GM21360 (cell line): ENCODE measurements around the gene AP4E1.
"Not testable (repeated sequence)": the region's sequence is repeated elsewhere in the genome, so short reads cannot be mapped to it uniquely, and the experiment has no call there.

ENCODE experiments used
- ATAC-seq: cut with Tn5 transposase; IDR thresholded peaks from one replicate; pipeline ENCODE4 v1.9.1; 2021; ENCODE audit warnings: mild to moderate bottlenecking, moderate library complexity; ENCODE audit not compliant: unreplicated experiment

The AP4E1 gene

DNA sequence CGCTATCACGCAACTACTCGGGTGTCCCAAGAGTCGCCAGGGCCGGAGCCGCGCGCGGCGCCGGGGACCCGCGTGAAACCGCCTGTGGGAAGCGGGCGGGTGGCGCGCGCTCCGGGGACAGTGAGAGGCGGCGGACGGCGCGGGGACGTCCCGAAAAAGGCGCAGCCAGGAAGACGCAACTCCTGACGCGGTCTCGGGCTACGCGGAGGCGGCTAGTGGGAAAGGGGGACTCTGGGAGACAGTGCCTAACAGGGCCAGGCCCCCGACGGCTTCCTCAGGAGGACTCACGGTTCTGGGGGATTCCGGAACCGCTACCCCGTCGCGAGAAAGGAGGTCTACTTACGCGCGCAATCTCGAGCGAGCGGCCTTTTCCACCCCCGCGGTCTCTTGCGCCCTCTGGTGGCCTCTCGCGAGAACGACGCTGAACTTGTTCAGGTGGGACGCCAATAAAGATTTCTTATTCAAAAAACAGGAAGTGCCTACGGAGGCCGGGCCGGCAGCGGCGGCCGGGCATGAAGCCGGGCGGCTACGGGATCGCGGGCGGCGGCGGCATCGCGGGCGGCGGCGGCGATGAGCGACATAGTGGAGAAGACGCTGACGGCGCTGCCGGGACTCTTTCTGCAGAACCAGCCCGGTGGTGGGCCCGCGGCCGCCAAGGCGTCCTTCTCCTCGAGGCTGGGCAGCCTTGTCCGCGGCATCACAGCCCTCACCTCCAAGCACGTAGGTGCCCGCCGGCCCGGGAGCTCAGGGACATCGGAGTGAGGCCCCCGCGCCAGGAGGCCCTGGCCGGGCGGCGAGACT, at the start of gene AP4E1:
Gene AP4E1, plus strand, starts transcription at position 475 of the 801 bp plus-strand sequence. Its CDS starts 96 bp downstream, at position 571.
- ATAC-seq: peak; percentile 42

DNA sequence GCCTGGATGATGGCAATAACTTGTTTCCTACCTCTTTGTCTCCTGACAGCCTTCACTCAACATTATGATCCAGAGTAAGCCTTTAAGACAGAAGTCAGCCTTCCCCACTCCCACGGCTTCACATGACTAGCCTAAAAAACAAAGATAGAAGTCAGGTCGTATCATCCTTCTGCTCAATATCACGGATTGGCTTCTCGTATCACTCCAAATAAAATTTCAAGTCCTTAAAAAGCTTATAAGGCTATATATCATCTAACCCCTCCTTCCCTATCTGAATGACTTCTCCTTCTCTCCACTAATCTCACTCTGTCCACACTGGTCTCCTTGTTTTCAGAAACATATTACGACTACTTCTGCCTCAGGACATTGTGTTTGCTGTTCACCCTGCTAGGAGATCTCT, 47.7 kb upstream of the AP4E1 start:
- no peak for ATAC-seq

DNA sequence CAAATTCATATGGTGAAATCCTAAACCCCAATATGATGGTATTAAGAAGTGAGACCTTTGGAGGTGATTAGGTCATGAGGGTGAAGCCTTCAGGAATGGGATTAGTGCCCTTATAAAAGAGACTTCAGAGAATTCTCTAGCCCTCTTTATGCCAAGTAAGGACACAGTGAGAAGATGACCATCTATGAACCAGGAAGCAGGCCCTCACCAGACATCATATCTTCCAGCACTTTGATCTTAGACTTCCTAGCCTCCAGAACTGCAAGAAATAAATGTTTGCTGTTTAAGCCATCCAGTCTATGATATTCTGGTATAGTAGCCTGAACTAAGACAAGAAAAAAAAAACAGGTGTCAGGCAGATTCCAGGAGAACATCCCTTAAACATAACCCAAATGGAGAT, 45.9 kb upstream of the AP4E1 start:
- no peak for ATAC-seq

DNA sequence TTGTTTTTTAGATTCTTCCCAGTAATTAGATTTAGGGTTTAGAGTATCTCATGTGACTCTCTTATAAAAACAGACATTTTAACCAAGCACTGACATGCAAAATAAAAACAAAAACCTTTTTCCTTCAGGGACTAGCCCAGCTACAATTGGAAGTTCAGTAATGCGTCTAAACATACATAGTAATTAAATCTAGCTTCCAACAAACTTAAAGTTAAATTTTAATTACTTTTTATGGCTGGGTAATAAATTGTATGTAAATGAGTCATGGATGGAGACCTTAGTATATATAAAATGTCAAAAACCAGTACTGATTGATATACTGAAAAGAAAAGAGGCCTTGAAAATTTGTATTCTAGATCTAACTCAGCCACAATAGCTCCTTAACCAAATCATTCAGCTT, 43.6 kb upstream of the AP4E1 start:
- ATAC-seq: no peak

DNA sequence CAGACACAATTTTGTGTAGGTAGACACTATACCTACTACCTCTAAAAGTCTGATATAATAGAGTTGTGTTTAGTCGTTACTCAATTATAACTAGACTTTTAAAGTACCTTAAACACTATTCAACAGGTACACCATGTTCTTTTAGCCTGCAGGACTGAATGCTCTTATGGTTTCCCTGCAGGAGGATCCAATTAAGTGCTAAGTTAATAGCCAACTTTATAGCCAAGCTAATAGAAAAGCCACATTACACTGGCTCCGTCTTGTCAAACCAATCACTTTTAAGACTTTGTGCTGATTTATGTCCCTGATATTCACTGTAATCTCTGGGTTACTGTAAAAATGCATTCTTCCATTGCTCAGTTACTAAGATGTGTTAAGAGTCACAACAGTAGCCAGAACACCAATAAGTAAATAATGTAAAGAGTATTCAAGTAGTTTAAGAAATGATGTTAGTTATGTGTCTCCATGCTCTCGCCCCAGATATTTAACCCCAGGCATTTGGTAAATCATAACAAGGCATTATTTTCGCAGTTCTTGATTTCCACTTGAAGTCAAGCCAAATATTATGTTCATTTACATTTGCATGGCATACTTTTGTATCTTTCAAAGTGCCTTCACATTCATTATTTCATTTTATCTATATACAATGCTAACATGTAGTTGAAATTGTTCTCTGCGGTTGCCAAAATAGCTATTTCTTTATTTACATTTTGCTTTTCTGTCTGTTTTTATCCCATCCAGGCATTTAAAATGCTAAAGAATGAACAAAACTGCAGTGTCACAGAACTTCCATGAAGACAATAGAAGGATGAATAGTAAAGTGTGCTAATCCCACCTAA, 42.7 kb upstream of the AP4E1 start:
- no peak for ATAC-seq

DNA sequence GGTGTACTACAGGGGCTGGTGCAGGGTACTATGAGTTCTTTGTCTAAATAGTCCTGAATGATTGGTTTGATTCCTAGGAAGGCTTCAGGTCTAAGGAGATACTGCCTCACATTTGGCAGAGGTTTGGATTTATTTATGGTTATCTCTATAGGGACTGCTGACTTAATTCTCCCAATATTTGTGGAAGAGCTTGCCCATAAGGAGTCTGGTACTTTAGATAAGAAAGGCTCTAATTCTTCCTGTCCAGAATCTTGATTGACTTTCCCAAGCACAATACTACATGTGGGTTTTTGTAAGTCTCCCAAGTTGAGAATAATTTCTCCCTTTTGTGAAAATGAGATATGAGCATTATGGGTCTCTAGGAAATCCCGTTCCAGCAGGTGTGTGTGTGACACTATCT, 36.7 kb upstream of the AP4E1 start:
- ATAC-seq: no peak

DNA sequence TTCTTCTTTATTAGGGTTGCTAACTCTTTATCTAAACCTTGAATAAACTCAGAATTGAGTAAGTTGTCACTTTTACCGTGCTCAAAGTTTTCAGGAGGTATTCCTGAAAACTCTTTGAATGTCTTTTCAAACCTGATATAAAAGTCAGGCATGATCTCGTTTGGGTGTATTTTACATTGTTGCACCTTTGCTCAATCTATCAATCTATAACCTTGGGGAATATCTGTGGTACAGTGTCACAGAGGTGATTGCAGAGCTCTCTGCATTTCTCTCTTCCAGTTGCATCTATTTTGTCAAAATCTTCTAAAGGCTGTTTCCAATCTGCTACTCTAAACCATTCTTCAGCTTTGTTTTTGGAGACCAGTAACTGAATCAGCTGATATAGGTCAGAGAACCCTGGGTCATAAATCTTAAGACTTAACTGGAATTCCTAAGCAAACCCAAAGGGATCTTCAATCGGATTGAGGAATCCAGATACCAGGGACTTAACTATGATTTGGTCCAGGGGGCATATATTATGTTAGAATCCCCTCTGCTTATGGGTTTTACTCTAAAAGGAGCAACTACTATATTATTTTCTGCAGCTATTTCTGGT, 35.6 kb upstream of the AP4E1 start:
- no peak for ATAC-seq

DNA sequence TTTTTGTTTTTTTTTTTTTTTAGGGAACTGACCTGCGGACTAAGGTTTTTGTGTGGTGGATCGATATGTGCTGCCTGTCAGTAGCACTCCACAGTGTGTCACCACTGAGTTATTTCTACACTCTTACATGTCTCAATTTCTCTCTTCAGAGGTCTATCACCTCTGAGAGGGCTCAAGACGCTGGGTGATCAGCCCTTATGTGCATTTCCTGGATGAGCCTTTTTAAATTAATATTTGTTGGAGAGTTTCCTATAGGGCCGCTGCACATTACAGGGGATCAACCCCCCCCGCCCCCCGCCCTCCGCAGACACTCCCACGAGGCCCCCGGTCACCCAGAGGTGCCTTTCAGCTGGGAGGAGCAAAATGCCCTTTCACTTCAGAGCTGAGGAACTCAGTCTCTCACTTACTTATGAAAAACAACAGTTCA, 34.5 kb upstream of the AP4E1 start:
- ATAC-seq: peak; percentile 57

DNA sequence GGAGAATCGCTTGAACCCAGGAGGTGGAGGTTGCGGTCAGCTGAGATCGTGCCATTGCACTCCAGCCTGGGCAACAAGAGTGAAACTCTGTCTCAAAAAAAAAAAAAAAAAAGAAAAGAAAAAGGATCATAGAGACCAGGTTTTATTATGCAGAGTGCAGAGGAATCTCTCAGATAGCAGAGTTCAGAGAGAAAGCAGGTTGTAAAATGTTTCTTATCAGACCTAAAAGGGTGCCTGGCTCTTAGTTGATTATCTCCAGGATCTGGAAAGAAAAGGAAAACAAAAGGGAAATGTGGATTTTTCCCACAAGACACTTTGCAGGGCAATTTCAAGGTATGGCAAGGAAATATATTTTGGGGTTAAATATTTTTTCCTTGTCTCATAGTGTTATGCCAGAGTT, 33.2 kb upstream of the AP4E1 start:
- not testable (repeated sequence) for ATAC-seq

DNA sequence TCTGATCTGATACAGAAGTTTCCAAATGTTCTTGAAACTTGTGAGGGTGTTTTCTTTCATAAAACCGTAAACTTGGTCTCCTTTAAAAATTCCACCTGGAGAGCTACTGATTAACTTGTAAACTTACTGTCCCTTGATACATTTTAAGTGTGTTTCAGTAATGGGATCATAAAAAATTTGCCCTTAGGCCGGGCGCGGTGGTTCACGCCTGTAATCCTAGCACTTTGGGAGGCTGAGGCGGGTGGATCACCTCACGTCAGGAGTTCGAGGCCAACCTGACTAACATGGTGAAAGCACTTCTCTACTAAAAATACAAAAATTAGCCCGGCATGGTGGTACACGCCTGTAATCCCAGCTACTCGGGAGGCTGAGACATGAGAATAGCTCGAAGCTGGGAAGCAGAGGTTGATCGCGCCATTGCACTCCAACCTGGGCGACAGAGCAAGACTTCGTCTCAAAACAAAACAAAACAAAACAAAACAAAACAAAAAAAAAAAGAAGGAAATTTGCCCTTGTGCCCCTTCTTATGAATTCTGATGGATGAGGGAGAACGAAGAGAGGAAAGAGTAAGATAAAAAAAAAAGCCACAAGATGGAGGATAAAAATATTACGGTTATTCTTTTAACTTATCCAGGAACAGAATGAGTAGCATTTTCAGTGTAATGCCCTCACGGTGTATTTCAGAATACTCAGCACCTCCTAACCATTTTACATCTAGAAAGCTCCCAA, 32.1 kb upstream of the AP4E1 start:
- no peak for ATAC-seq

DNA sequence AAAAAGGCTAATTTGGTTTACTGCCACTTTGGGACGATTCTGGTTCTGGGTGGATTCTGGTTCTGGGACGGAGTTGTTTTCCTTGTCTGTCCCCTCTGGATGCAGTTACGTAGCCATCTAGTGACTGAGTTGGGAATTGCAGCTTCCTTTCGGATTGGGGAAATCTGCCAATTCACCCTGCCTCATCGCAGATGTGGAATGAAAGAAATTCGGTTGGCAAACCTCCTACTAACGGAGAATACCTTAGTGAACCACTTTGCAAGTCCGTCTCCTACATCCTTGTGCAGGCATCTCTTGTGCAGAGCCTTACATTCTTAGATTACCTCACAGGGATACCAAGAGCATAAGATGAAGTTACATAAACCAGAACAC, 31.5 kb upstream of the AP4E1 start:
- no peak for ATAC-seq

DNA sequence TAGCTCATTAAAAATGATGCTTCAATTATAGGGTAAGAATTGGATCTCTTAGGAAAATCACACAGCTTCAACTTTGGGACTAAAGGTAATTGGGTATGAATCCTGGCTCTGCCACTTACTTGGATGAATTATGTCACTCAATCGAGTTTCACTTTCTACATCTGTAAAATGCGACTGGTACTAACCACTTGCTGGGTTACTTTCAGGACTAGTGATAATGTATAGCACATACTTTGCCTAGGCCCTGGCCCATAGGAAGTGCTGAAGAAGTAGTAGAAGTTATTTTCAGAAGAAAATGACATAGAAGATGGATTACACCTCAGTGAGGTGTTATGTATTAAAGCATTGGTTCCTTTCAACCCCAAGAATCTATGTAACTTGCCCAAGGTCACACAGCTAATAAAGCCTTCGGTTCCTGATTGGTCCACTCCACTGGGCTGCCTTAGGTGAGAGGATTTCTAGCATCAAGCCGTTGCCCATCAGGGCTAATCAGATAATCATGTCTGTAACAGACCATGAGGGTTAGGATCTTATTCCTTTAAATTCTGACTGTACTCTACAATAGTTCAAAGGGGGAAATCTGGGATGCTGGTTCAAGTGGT, 29.4 kb upstream of the AP4E1 start:
- ATAC-seq: peak; percentile 54

DNA sequence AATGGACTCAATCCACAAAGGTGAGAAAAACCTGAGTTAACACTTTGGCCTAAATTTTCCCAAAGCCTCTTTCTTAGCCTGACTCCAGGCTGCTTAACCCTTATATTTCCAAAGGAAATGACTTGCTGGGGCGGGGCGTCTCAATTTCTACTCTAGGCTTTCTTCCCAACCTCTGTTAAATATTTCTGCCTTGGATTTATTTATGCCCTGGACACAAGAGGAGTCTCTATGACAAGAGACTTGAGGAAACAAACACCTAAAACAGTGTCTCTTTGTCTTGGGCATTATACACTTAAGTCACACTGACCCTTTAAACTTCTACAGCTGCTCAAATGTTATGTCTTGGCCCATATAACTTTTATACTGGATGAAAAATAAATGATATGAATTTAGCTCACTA, 28.3 kb upstream of the AP4E1 start:
- no peak for ATAC-seq

DNA sequence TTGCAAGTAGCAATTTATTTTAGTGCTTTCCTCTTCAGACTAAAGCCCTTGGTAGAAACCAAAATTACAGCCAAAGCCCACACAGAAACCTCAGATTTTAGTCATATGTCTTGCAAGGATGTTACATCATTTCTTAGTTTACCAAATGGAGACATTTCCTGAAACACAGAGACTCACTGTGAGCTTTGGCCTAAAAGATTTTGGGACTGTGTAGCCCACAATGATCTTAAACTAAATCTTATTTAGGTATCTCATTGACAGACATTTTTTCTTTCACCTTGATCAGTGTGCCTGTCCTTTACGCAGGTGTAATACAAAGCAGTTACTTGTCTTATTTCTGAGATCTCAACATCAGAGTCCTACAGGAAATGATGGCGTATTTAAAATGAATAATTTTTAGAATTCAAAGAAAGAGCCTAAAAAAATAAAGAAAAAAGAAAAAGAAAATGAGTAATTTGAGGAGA, 27.8 kb upstream of the AP4E1 start:
- no peak for ATAC-seq

DNA sequence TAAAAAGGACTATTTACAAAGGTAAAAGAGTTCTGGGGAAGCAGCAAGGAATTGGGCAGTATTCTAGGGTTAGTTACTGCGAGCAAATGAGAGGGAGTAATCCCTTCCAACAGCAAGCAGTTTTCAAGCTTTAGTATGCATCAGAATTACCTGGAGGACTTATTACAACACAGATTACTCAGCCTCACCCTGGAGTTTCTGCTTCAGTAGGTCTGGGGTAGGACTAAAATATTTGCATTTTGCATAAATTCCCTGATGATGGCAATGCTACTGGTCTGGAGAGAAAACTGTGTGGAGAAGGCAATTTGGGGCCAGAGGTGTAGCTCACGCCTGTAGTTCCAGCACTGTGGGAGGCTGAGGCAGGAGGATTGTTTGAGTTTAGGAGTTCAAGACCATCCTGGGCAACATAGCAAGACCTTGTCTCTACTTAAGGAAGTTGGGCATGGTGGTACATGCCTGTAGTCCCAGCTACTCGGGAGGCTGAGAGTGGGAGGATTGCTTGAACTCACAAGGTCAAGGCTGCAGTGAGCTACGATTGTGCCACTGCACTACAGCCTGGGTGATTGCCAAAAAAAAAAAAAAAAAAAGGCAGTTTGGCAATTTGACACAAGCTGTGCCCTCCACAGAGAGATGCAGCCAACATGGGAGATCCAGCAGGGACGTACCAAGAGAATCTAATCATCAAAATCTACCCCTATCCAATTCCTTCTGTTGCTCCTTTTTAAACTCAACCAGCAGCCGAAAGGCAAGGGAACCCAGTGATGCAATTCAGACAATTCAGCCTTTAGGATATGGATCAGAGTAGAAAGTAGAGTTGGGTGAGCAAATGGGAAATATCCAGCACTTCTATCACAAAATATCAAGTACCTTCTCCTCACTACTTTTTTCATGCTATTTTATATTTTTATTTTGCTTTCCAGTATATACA, 27.1 kb upstream of the AP4E1 start:
- no peak for ATAC-seq

DNA sequence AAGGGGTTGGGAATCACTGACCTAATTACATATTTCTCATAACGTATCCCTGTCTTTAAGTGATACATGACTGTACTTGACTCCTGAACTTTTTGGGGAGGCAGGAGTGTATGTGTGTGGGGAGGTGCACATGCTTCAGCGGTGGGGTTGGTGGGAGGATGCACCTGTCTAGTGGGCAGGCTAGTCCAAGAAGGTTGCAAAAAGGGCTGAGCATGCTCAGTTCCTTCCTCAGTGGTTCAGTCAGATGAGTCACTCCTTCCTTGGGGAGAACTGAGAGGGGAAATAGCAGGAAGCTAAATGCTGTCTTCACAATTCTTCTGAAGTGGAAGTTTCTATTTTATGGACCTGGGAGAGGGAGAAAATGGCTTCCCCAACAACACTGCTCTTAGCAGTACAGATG, 24.6 kb upstream of the AP4E1 start:
- no peak for ATAC-seq

DNA sequence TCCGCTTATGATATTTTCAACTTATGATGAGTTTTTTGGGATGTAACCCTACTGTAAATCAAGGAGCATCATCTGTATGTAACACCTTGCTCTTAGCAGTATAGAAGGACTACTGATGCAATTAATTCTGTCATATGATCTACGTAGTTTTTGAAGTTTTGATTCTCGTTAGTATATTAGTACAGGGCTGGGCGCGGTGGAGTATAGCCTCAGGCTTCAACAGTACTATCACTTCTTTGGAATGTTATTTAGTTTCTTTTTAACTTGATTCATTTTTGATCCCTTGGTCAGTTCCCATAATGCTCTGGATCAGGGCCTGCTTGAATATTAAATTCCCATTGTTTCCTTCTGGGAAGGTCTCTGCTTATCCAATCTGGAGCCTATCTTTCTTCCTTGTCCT, 23.9 kb upstream of the AP4E1 start:
- no peak for ATAC-seq

DNA sequence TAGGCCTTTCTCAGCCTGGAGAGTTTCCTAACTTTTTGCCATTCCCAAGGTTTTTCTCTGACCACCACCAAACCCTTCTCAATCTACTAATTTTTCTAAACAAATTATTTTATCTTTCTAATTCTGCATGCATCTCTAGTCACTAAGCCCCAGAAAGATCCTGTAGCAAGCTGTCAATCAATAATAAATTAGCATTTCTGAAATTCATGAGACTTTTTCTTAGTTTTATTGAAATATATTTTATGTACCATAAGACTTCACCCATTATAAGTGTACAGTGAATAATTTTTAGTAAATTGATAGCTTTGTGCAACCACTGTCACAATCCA, 22.4 kb upstream of the AP4E1 start:
- no peak for ATAC-seq

DNA sequence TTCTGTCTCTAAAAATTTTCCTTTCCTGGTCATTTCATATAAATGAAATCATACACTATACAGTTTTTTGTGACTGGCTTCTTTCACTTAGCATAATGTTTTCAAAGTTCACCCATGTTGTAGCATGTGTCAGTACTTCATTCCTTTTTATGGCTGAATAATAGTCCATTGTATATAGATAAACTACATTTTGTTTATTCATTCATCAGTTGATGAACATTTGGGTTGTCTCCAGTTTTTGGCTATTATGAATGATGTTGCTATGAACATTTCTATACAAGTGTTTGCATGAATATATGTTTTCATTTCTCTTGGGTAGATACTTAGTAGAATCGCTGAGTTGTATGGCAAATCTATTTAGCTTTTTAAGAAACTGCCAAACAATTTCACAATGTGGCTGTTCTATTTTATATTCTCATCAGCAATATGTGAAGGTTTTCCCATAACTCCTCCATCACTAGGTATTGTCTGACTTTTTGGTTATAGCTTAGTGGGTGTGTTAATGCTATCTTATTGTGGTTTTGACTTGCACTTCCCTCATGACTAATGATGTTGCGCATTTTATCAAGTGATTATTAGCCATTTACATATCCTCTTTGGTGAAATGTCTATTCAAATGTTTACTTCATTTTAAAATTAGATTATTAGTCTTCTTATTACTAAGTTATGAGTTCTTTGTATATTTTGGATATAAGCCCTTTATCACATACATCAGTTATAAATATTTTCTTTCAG, 21.7 kb upstream of the AP4E1 start:
- ATAC-seq: no peak
